AG04450 (cell line): ENCODE data around the gene NCK1. TPM values are rescaled to one million over a fixed set of nuclear protein-coding genes. Genes with fewer than 3 reads are reported as not detected.

Source experiments
- CTCF ChIA-PET: fragments of 300-600, 350-600 bp; formaldehyde crosslinking; extraction: SDS; loops from one replicate; lab custom pipeline; 2022; ENCODE audit warnings: antibody characterized with exemption, inconsistent platforms; lab: Charles Lee
- POLR2A ChIA-PET: fragments of 350-600 bp; formaldehyde crosslinking; extraction: SDS; loops from one replicate; lab custom pipeline; 2021; ENCODE audit warnings: antibody characterized with exemption, inconsistent platforms; lab: Yijun Ruan, JAX
- DNase-seq: peaks from one replicate; pipeline ENCODE4 v3.0.0-alpha.2; 2011; ENCODE audit warnings: low read depth, low spot score
- H3K27ac ChIP-seq: one replicate; pipeline ENCODE4 v1.5.1; 2012; ENCODE audit warnings: low read depth, low read length, control low read depth
- H3K27me3 ChIP-seq: one replicate; pipeline ENCODE4 v1.6.0; 2012; ENCODE audit warnings: low read length; ENCODE audit not compliant: control insufficient read depth, insufficient read depth
- H3K4me3 ChIP-seq: 2 replicates; pipeline ENCODE4 v1.5.1; 2011; ENCODE audit warnings: mild to moderate bottlenecking, low read depth, low read length, control low read depth
- H3K9me3 ChIP-seq: 2 replicates; pipeline ENCODE4 v1.5.1; 2012; ENCODE audit warnings: low read length; ENCODE audit not compliant: control insufficient read depth, insufficient read depth
- CTCF ChIP-seq: IDR thresholded peaks from 2 replicates; pipeline ENCODE4 v1.5.1; 2011; ENCODE audit warnings: low read depth, low read length, control low read depth, inconsistent platforms
- polyA plus RNA-seq: library from polyadenylated mRNA; depleted of rRNA; stranded (reverse); fragments of >200 nt; gene quantifications from 2 replicates; pipeline ENCODE4 v1.2.3, GENCODE V29; 2011

NCK1 gene
- polyA plus RNA-seq, 1 experiment = 67.7 TPM

- TF ChIP-seq CTCF = no peak
- Histone ChIP-seq H3K27me3 (no peaks in the 10 kb centered on the region), H3K27ac (no peak overlapping the region), H3K9me3 (no peaks in the 10 kb centered on the region; the same call in 1 of the 2 replicates), H3K4me3 (no peak overlapping the region)
- POLR2A ChIA-PET = no interaction called here
- CTCF ChIA-PET = no interaction called here
- no peak for DNase-seq
Measured at GRCh38 chr3:136882571-136882970, 20.6 kb downstream of the NCK1 start.

GRCh38 chr3:136883967-136884720 is 22.1 kb downstream of the NCK1 start:
- Histone ChIP-seq H3K27me3 (no peaks in the 10 kb centered on the region), H3K4me3 (no peak overlapping the region), H3K27ac (no peak overlapping the region), H3K9me3 (peaks cover 3% of the 10 kb centered on the region)
- CTCF ChIA-PET = interaction anchor here (0.5 kb wide), 1 partner anchor 707 kb away, joined by 4 read pairs; no protein-coding TSS in a partner anchor
- POLR2A ChIA-PET = no interaction called here
- DNase-seq = no peak
- TF ChIP-seq CTCF = no peak

GRCh38 chr3:136885357-136886213 is 23.6 kb downstream of the NCK1 start:
- DNase-seq = no peak
- no peak overlapping the region for H3K27ac ChIP-seq
- no peaks in the 10 kb centered on the region for H3K27me3 ChIP-seq
- no peak for TF ChIP-seq CTCF
- H3K9me3 ChIP-seq = peaks cover 17% of the 10 kb centered on the region
- CTCF ChIA-PET = interaction anchor here (0.6 kb wide), 1 partner anchor 528 kb away, joined by 4 read pairs; no protein-coding TSS in a partner anchor
- POLR2A ChIA-PET = no interaction called here
- H3K4me3 ChIP-seq = no peak overlapping the region

- no peak overlapping the region for H3K27ac ChIP-seq
- CTCF ChIA-PET = no interaction called here
- H3K27me3 ChIP-seq = no peaks in the 10 kb centered on the region
- no peak overlapping the region for H3K4me3 ChIP-seq
- POLR2A ChIA-PET = no interaction called here
- H3K9me3 ChIP-seq = peaks cover 28% of the 10 kb centered on the region
- DNase-seq = no peak
- TF ChIP-seq CTCF = no peak
Measured at GRCh38 chr3:136889947-136890346, 27.9 kb downstream of the NCK1 start.
